Suppressor macrophage treated with lipopolysaccharide for 1 hour (primary cell): ENCODE data around the gene EPG5.

Source experiments
- DNase-seq, 3 donors: peaks; one replicate each; pipeline ENCODE4 v3.0.0-alpha.2; 2020 to 2022

Gene EPG5

GRCh38 chr18:45910405-45911023 is 56.6 kb downstream of the EPG5 start:
- DNase-seq, result peak; percentile 52 to 61 (median 52)

GRCh38 chr18:45901654-45902210 is 65.4 kb downstream of the EPG5 start:
- DNase-seq, result no peak

GRCh38 chr18:45900623-45901022 is 66.5 kb downstream of the EPG5 start:
- DNase-seq, result no peak

DNA sequence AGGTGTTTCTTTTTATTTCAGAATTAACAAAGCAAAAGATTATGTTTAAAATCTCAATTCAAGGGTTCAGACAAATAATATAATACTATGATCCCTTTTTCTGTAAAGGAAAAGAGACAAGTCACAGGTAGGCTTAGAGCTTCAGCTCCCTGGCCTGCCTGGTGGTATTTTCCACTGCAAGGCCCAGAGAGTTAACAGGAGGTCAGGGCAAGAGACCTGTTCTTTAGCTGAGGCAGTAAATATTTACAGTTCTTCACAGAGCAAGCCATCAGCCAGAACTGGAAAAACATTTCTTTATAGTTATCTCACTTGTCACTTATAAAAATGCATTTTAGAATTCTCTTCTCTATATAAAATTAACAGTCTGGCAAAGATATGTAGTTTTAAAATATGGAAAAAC is 70.1 kb downstream of the EPG5 start:
- DNase-seq, result no peak

- no peak for DNase-seq
Observed at GRCh38 chr18:45896452-45896851, 70.7 kb downstream of the EPG5 start.

DNA sequence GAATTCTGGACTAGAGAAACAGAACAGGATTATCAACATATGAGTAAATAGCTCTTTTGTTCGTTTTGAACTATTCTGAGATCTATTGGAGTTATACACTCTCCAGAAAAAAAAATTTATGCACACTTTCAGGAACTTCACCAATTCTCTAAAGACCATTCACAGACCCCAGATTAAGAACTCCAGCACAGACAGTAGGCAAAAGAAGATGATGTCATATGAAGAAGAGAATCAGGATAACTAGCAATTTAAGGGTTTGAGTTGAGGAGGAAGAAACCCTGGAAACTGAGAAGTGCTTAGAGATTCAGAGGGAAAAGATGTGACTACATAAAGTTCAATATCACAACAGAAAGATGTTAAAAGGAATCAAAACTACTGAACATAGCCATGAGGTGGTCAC is 71.8 kb downstream of the EPG5 start:
- no peak for DNase-seq

DNA sequence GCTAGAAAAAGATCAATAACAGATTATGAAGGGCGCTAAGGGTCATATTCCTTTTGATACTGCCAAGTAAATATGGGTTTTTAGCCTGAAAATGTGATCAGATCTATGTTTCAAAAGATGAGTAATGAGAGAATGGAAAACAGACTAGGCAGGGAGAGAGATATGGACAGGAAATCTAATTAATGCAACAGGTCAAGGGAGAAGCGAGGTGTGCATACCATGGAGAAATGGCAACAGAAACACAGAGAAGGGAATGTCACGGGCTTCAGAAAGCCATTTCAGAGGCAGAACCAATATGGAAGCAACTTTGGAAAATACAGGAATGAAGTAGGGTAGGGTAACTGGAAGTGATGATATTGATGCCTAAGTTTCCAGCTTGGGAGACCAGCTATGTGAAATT is 72.3 kb downstream of the EPG5 start:
- DNase-seq, result no peak

- no peak for DNase-seq
Observed at GRCh38 chr18:45891806-45892205, 75.3 kb downstream of the EPG5 start.

- DNase-seq, result peak; percentile 70 to 73 (median 73)
Observed at GRCh38 chr18:45890606-45891005, 76.5 kb downstream of the EPG5 start.

- peak; percentile 28 to 52 (median 47) for DNase-seq
Observed at GRCh38 chr18:45889419-45890064, 77.6 kb downstream of the EPG5 start.

GRCh38 chr18:45887585-45887984 is 79.5 kb downstream of the EPG5 start:
- no peak for DNase-seq

DNA sequence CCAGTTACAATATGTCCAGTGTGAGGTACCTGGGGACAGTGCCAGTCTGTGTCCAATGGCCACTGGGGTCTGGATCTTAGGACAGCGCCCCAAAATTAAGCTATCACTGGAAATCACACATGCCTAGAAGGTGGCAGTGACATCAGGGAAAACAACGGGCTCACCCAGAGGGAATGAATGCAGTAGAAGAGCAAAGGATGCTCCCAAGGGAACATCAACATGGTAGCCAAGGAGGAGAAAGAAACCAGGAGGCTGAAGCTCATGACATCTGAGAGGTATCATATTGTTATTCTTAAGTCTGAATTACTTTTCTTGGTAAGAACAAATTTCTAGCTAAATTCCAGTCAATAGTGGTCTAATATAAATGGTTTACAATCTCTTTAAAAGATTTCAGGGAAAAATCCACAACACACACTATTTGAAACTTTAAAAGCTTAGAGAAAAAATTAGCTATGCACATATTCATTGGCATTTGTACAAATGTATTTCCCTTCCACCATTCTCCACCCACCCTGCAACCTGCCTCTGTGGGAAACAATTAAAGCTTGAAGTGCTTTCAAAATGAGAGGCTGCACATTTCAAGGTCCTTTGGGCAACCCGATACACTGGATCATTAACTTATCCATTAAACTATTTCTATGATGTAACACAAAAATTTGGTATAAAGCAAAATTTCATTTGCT is 86.1 kb downstream of the EPG5 start:
- no peak for DNase-seq

- DNase-seq, result peak; percentile 68 to 83 (median 71)
Observed at GRCh38 chr18:45879681-45880655, 87.2 kb downstream of the EPG5 start.

- DNase-seq, result no peak
Observed at GRCh38 chr18:45877403-45877802, 89.7 kb downstream of the EPG5 start.

DNA sequence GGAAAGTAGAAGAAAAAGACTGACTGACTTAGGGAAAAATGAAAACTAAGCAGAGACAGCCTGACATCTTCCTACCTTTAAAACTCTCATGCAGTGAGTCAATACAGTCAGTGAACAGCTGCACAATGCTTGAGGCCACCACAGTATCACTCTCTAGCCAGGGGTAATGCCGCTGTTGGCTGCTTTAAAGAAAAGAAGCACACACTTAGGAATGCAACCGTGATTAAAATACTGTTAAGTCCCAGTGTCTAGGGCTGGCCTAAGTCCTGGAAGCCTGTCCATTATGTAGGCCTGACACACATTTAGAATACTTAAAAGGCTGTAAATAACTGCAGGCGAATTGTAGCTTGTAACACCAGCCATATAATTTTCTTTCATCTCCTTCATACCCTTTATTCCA is 91.0 kb downstream of the EPG5 start:
- DNase-seq, result no peak

GRCh38 chr18:45874491-45875184 is 92.5 kb downstream of the EPG5 start:
- peak; percentile 60 to 75 (median 63) for DNase-seq

GRCh38 chr18:45871431-45872084 is 95.6 kb downstream of the EPG5 start:
- no peak for DNase-seq

DNA sequence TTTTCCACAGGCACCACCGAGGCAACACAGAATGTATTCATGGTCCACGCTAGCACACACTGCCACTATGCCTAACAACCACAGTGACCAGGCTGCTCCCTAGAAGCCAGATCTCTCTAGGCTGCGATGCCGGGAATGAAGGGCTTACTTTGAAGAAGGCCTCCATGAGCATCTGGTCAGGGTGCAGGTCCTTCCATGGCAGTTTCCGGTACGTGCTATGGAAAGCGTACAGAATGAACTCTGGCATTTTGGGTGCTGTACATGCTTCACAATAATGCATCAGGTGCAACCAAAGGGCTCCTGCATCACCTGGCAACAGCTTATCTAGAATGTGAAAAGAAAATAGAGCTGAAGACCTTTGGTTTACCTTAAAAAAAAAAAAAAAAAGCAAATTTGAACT is 96.7 kb downstream of the EPG5 start:
- no peak for DNase-seq

GRCh38 chr18:45865466-45865865 is 101.7 kb downstream of the EPG5 start:
- no peak for DNase-seq

DNA sequence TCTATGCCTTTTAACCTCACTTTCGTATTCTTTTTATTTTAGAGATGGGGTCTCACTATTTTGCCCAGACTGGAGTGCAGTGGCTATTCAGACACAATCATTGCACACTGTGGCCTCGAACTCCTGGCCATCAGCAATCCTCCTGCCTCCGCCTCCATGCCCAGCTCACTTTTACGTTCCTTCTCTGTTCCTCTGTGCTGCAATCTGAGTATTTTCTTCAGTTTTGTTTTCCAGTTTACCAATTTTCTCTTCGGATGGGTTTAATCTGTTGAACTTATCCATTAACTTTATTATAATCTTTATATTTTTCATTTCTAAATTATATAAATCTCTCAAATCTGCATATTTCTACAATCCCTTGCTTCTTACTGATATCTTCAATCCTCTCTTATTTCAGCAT is 103.0 kb downstream of the EPG5 start:
- no peak for DNase-seq

DNA sequence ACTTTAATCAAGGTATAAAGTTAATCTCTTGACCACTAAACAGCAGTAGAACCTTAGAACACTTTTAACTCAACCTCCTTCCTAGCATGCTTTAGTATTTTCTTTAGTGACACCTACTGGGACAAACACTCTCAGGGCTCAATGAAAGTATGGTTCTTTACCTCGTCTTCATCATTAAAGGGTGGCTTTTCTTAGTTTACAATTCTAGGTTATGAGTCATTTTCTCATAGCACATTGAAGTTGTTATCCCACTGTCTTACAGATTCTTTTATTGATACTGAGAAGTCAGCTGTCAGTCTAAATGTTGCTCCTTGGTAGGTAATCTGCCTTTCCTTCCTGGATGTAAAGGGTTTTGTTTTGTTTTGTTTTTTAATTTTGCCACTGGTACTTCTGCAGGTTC is 103.7 kb downstream of the EPG5 start:
- DNase-seq, result no peak

GRCh38 chr18:45861926-45862325 is 105.2 kb downstream of the EPG5 start:
- no peak for DNase-seq
